ENCODE data around the gene CREG2.
"Not testable (repeated sequence)": the region's sequence is repeated elsewhere in the genome, so short reads cannot be mapped to it uniquely, and the experiment has no call there.

The CREG2 gene

GRCh38 chr2:101325425-101325824 is 61.9 kb downstream of the CREG2 start:
- H3K4me1 ChIP-seq (ENCODE audit: control insufficient read depth in 1 of 2, insufficient read depth in 2 of 2, low read length in 2 of 2): peaks cover 10 to 22% of the 10 kb centered on the region in 2 experiments
- no peak overlapping the region for H4K12ac ChIP-seq (ENCODE audit: low read depth, low read length)
- no peak overlapping the region for H2AFZ ChIP-seq (ENCODE audit: insufficient read depth, low read length, poor library complexity)
- no peak overlapping the region for H4K8ac ChIP-seq (ENCODE audit: low read depth, low read length)
- H3K79me2 ChIP-seq (ENCODE audit: control insufficient read depth, insufficient read depth, low read length, poor library complexity): no peaks in the 10 kb centered on the region
- H3K36me3 ChIP-seq (ENCODE audit: control insufficient read depth in 1 of 2, insufficient read depth in 2 of 2, low read length in 2 of 2): no peaks in the 10 kb centered on the region
- no peak overlapping the region for H3K4me3 ChIP-seq (ENCODE audit: low read depth, low read length)
- H3K14ac ChIP-seq (ENCODE audit: low read length): no peak overlapping the region
- no peak overlapping the region for H4K91ac ChIP-seq (ENCODE audit: low read depth, low read length)
- H2BK5ac ChIP-seq (ENCODE audit: low read depth, low read length, poor library complexity): no peak overlapping the region
- WGBS (ENCODE audit: extremely low coverage, insufficient coverage, insufficient read length): no CpG with 5 or more reads among the region's 1 CpG
- peaks cover 10% of the 10 kb centered on the region for H3K79me1 ChIP-seq (ENCODE audit: low read length)
- no peak overlapping the region for H3K4me2 ChIP-seq (ENCODE audit: low read length)
- H3K23ac ChIP-seq (ENCODE audit: low read length): no peak overlapping the region
- no peak overlapping the region for H2BK120ac ChIP-seq (ENCODE audit: insufficient read depth, low read length, poor library complexity)
- no peak overlapping the region for H3K18ac ChIP-seq (ENCODE audit: low read length)
- no peak for DNase-seq
- no peak overlapping the region for H3K9ac ChIP-seq (ENCODE audit: low read length)
- H2BK12ac ChIP-seq (ENCODE audit: low read length): no peak overlapping the region
- no peak overlapping the region for H3K27ac ChIP-seq (ENCODE audit: low read depth, low read length)
- H2AK5ac ChIP-seq (ENCODE audit: low read length): no peak overlapping the region
- no peak overlapping the region for H3K4ac ChIP-seq (ENCODE audit: low read depth, low read length)
- H3K9me3 ChIP-seq (ENCODE audit: insufficient read depth, low read depth, low read length): no peaks in the 10 kb centered on the region
- no peaks in the 10 kb centered on the region for H3K27me3 ChIP-seq (ENCODE audit: insufficient read depth, low read length)

- not testable (repeated sequence) for H4K12ac ChIP-seq (ENCODE audit: low read depth, low read length); H2AFZ ChIP-seq (ENCODE audit: insufficient read depth, low read length, poor library complexity); H3K27me3 ChIP-seq (ENCODE audit: insufficient read depth, low read length); H2BK5ac ChIP-seq (ENCODE audit: low read depth, low read length, poor library complexity); H3K9ac ChIP-seq (ENCODE audit: low read length); H3K18ac ChIP-seq (ENCODE audit: low read length); DNase-seq; H3K14ac ChIP-seq (ENCODE audit: low read length); H3K36me3 ChIP-seq (ENCODE audit: control insufficient read depth in 1 of 2, insufficient read depth in 2 of 2, low read length in 2 of 2); H2AK5ac ChIP-seq (ENCODE audit: low read length); H3K4ac ChIP-seq (ENCODE audit: low read depth, low read length); H3K79me2 ChIP-seq (ENCODE audit: control insufficient read depth, insufficient read depth, low read length, poor library complexity); H4K91ac ChIP-seq (ENCODE audit: low read depth, low read length); H2BK120ac ChIP-seq (ENCODE audit: insufficient read depth, low read length, poor library complexity); H3K4me2 ChIP-seq (ENCODE audit: low read length); H2BK12ac ChIP-seq (ENCODE audit: low read length); H4K8ac ChIP-seq (ENCODE audit: low read depth, low read length); H3K9me3 ChIP-seq (ENCODE audit: insufficient read depth, low read depth, low read length); H3K79me1 ChIP-seq (ENCODE audit: low read length); H3K27ac ChIP-seq (ENCODE audit: low read depth, low read length); H3K4me3 ChIP-seq (ENCODE audit: low read depth, low read length); H3K4me1 ChIP-seq (ENCODE audit: control insufficient read depth in 1 of 2, insufficient read depth in 2 of 2, low read length in 2 of 2); H3K23ac ChIP-seq (ENCODE audit: low read length)
- WGBS (ENCODE audit: extremely low coverage, insufficient coverage, insufficient read length): no CpG with 5 or more reads among the region's 6 CpGs
Measured at GRCh38 chr2:101316568-101316967, 70.7 kb downstream of the CREG2 start.

GRCh38 chr2:101311696-101312017 is 75.6 kb downstream of the CREG2 start:
- Histone ChIP-seq H3K9me3 (ENCODE audit: insufficient read depth, low read depth, low read length) (peaks cover 4% of the 10 kb centered on the region), H2BK12ac (ENCODE audit: low read length) (no peak overlapping the region), H4K8ac (ENCODE audit: low read depth, low read length) (no peak overlapping the region), H3K4ac (ENCODE audit: low read depth, low read length) (no peak overlapping the region), H3K18ac (ENCODE audit: low read length) (no peak overlapping the region), H2BK120ac (ENCODE audit: insufficient read depth, low read length, poor library complexity) (no peak overlapping the region), H3K27me3 (ENCODE audit: insufficient read depth, low read length) (no peaks in the 10 kb centered on the region), H3K27ac (ENCODE audit: low read depth, low read length) (no peak overlapping the region), H3K14ac (ENCODE audit: low read length) (no peak overlapping the region), H2AK5ac (ENCODE audit: low read length) (no peak overlapping the region), H3K9ac (ENCODE audit: low read length) (no peak overlapping the region), H4K12ac (ENCODE audit: low read depth, low read length) (no peak overlapping the region), H3K4me1 (ENCODE audit: control insufficient read depth in 1 of 2, insufficient read depth in 2 of 2, low read length in 2 of 2) (peaks cover 0 to 5% of the 10 kb centered on the region in 2 experiments), H3K79me1 (ENCODE audit: low read length) (peaks cover 14% of the 10 kb centered on the region), H3K79me2 (ENCODE audit: control insufficient read depth, insufficient read depth, low read length, poor library complexity) (peaks cover 12% of the 10 kb centered on the region), H3K23ac (ENCODE audit: low read length) (no peak overlapping the region), H3K4me3 (ENCODE audit: low read depth, low read length) (no peak overlapping the region), H4K91ac (ENCODE audit: low read depth, low read length) (no peak overlapping the region), H3K4me2 (ENCODE audit: low read length) (no peak overlapping the region), H2AFZ (ENCODE audit: insufficient read depth, low read length, poor library complexity) (no peak overlapping the region), H2BK5ac (ENCODE audit: low read depth, low read length, poor library complexity) (no peak overlapping the region), H3K36me3 (ENCODE audit: control insufficient read depth in 1 of 2, insufficient read depth in 2 of 2, low read length in 2 of 2) (no peaks in the 10 kb centered on the region)
- peak in 1 of 2 donors; percentile 36 for DNase-seq
- WGBS (ENCODE audit: extremely low coverage, insufficient coverage, insufficient read length): no CpG with 5 or more reads among the region's 3 CpGs

GRCh38 chr2:101310834-101311695 is 76.2 kb downstream of the CREG2 start:
- H3K27me3 ChIP-seq (ENCODE audit: insufficient read depth, low read length): no peaks in the 10 kb centered on the region
- no peak overlapping the region for H2BK120ac ChIP-seq (ENCODE audit: insufficient read depth, low read length, poor library complexity)
- H3K79me1 ChIP-seq (ENCODE audit: low read length): peaks cover 14% of the 10 kb centered on the region
- peak overlapping the region; percentile 11 for H4K8ac ChIP-seq (ENCODE audit: low read depth, low read length)
- H3K9me3 ChIP-seq (ENCODE audit: insufficient read depth, low read depth, low read length): peaks cover 4% of the 10 kb centered on the region
- H2BK12ac ChIP-seq (ENCODE audit: low read length): peak overlapping the region; percentile 50
- H4K12ac ChIP-seq (ENCODE audit: low read depth, low read length): no peak overlapping the region
- H2BK5ac ChIP-seq (ENCODE audit: low read depth, low read length, poor library complexity): no peak overlapping the region
- no peaks in the 10 kb centered on the region for H3K36me3 ChIP-seq (ENCODE audit: control insufficient read depth in 1 of 2, insufficient read depth in 2 of 2, low read length in 2 of 2)
- H3K9ac ChIP-seq (ENCODE audit: low read length): no peak overlapping the region
- no peak overlapping the region for H3K4ac ChIP-seq (ENCODE audit: low read depth, low read length)
- H3K27ac ChIP-seq (ENCODE audit: low read depth, low read length): no peak overlapping the region
- no peak overlapping the region for H2AFZ ChIP-seq (ENCODE audit: insufficient read depth, low read length, poor library complexity)
- no peak overlapping the region for H3K4me3 ChIP-seq (ENCODE audit: low read depth, low read length)
- DNase-seq: peak; percentile 15 to 43
- H3K18ac ChIP-seq (ENCODE audit: low read length): no peak overlapping the region
- no peak overlapping the region for H4K91ac ChIP-seq (ENCODE audit: low read depth, low read length)
- H3K79me2 ChIP-seq (ENCODE audit: control insufficient read depth, insufficient read depth, low read length, poor library complexity): peaks cover 16% of the 10 kb centered on the region
- no peak overlapping the region for H3K4me2 ChIP-seq (ENCODE audit: low read length)
- no peak overlapping the region for H2AK5ac ChIP-seq (ENCODE audit: low read length)
- H3K23ac ChIP-seq (ENCODE audit: low read length): no peak overlapping the region
- WGBS (ENCODE audit: extremely low coverage, insufficient coverage, insufficient read length): no CpG with 5 or more reads among the region's 7 CpGs
- H3K14ac ChIP-seq (ENCODE audit: low read length): no peak overlapping the region
- H3K4me1 ChIP-seq (ENCODE audit: control insufficient read depth in 1 of 2, insufficient read depth in 2 of 2, low read length in 2 of 2): peaks cover 4 to 10% of the 10 kb centered on the region in 2 experiments
